ENCODE results near the gene FTCDNL1.

The FTCDNL1 gene

GRCh38 chr2:199855812-199856211, 4.8 kb upstream of the FTCDNL1 start:
- TF ChIP-seq ZFX (IDR thresholded peaks at IDR 0.05; ENCODE audit: borderline replicate concordance) (no peak), CTCF (IDR thresholded peaks at IDR 0.05) (no peak)
- H3K27ac ChIP-seq = no peak overlapping the region

- H3K27ac ChIP-seq = no peak overlapping the region
- no peak for TF ChIP-seq CTCF (IDR thresholded peaks at IDR 0.05)
- no peak for TF ChIP-seq ZFX (IDR thresholded peaks at IDR 0.05; ENCODE audit: borderline replicate concordance)
These were observed 891 bp upstream of the FTCDNL1 start for GRCh38 chr2:199851883-199852282.

GRCh38 chr2:199851501-199851810, 464 bp upstream of the FTCDNL1 start:
- peak overlapping the region; percentile 44 for H3K27ac ChIP-seq
- no peak for TF ChIP-seq ZFX (IDR thresholded peaks at IDR 0.05; ENCODE audit: borderline replicate concordance)
- TF ChIP-seq CTCF (IDR thresholded peaks at IDR 0.05) = no peak; the same call in 1 of the 2 replicates

GRCh38 chr2:199850218-199850717, 724 bp downstream of the FTCDNL1 start:
- no peak overlapping the region for H3K27ac ChIP-seq
- TF ChIP-seq CTCF (IDR thresholded peaks at IDR 0.05) = no peak
- no peak for TF ChIP-seq ZFX (IDR thresholded peaks at IDR 0.05; ENCODE audit: borderline replicate concordance)

- no peak overlapping the region for H3K27ac ChIP-seq
- no peak for TF ChIP-seq ZFX (IDR thresholded peaks at IDR 0.05; ENCODE audit: borderline replicate concordance)
- no peak for TF ChIP-seq CTCF (IDR thresholded peaks at IDR 0.05)
These were observed 2.4 kb downstream of the FTCDNL1 start for GRCh38 chr2:199848389-199849130.

- H3K27ac ChIP-seq = no peak overlapping the region
- TF ChIP-seq CTCF (IDR thresholded peaks at IDR 0.05) (no peak), ZFX (IDR thresholded peaks at IDR 0.05; ENCODE audit: borderline replicate concordance) (no peak)
These were observed 3.7 kb downstream of the FTCDNL1 start for GRCh38 chr2:199847181-199847864.

All from 22Rv1 (cell line).